ENCODE results near the gene GADD45G. TPM values are rescaled to one million over a fixed set of nuclear protein-coding genes. Genes with fewer than 3 reads are reported as not detected.

The GADD45G gene
- total RNA-seq, 1 experiment from 2014 or later = 7.7 TPM

DNA sequence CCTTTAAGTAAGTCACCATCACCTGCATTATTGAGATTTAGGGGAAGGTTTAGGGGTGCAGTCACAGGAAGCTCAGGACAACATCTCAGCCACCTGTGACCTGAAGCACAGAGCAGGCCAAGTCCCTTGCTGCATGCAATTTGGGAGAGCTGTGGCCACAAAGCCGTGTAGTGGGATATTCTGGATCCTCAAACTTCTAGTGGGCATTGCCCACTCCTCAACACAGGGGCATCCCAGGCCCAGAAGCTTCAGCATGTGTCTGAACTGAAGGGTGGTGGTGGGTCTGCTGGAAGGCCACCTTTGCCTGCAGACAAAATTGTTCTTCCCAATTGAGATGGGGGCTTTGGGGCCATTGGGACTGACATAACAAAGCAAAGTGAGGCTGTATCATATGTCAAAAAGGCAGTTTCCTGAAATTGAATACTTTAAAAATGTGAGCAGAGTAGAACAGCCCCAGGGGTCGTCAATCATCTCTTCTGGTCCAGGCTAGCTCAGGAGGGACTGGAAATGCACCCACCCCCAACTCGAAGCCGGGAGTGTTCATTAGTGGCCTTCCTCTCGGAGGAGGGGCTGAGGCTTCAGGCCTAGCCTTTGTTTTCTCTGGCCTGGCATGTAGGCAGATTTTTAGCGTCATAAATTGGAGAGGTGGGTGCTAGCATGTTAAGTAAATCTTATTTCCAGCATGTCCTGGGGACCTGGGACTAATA, 2.8 kb upstream of the GADD45G start:
- Histone ChIP-seq H3K9me3 (ENCODE audit: control insufficient read depth, low read depth, low read length) (no peaks in the 10 kb centered on the region), H3K79me2 (ENCODE audit: insufficient read depth, low read length) (peaks cover 2% of the 10 kb centered on the region; the same call in 1 of the 2 replicates), H3T11ph (ENCODE audit: low read length) (no peak overlapping the region), H3K27ac (ENCODE audit: insufficient read length, low read depth, low read length) (no peak overlapping the region), H2BK120ac (ENCODE audit: low read depth, low read length, poor library complexity, severe bottlenecking) (no peak overlapping the region), H2BK20ac (ENCODE audit: low read depth, low read length, poor library complexity, severe bottlenecking) (no peak overlapping the region), H4K20me1 (ENCODE audit: control insufficient read depth, insufficient read depth, insufficient read length) (no peaks in the 10 kb centered on the region), H3K56ac (ENCODE audit: insufficient read length, low read depth, low read length) (no peak overlapping the region), H2BK15ac (ENCODE audit: low read depth, low read length) (no peak overlapping the region), H4K8ac (replicated peaks; ENCODE audit: insufficient read length, low read depth, low read length) (no peak overlapping the region), H2BK5ac (ENCODE audit: insufficient read length, low read length) (no peak overlapping the region), H3K4me1 (ENCODE audit: insufficient read depth, low read length) (no peaks in the 10 kb centered on the region), H3K79me1 (ENCODE audit: insufficient read depth, low read depth, low read length, poor library complexity, severe bottlenecking) (no peaks in the 10 kb centered on the region), H3K9ac (ENCODE audit: extremely low read depth, insufficient read length, low read length) (no peak overlapping the region), H3K23ac (ENCODE audit: insufficient read length, low read depth, low read length) (no peak overlapping the region), H4K91ac (ENCODE audit: insufficient read length, low read depth, low read length) (no peak overlapping the region), H3K4me2 (ENCODE audit: insufficient read depth, insufficient read length, low read length) (no peak overlapping the region), H3K18ac (ENCODE audit: insufficient read length, low read depth, low read length) (no peak overlapping the region), H2AFZ (ENCODE audit: low read length) (no peak overlapping the region), H2BK12ac (ENCODE audit: insufficient read length, low read depth, low read length) (no peak overlapping the region), H3K23me2 (ENCODE audit: insufficient read length, low read depth, low read length, poor library complexity, severe bottlenecking) (peaks cover 24% of the 10 kb centered on the region), H3K27me3 (ENCODE audit: insufficient read depth, low read length) (no peaks in the 10 kb centered on the region), H3K14ac (ENCODE audit: insufficient read depth, low read length) (no peak overlapping the region), H4K5ac (ENCODE audit: insufficient read length, low read depth, low read length) (no peak overlapping the region), H2AK5ac (ENCODE audit: insufficient read length, low read length) (no peak overlapping the region), H3K4ac (ENCODE audit: low read depth, low read length) (no peak overlapping the region)
- Mint-ChIP-seq H3K4me3 (no peak overlapping the region), H3K9me3 (peaks cover 0 to 4% of the 10 kb centered on the region in 2 experiments; a peak in 1 of 5 replicates), H3K27ac (no peak overlapping the region), H3K4me1 (peaks cover 20 to 25% of the 10 kb centered on the region in 2 experiments), H3K36me3 (ENCODE audit: insufficient read depth in 1 of 3, low read depth in 3 of 3) (peaks cover 4 to 20% (median 6%) of the 10 kb centered on the region in 3 experiments; a peak in 6 of 7 replicates), H3K27me3 (ENCODE audit: low read depth) (peaks cover 39% of the 10 kb centered on the region)
- peak; percentile 15 for DNase-seq
- TF ChIP-seq, protein P1, sequence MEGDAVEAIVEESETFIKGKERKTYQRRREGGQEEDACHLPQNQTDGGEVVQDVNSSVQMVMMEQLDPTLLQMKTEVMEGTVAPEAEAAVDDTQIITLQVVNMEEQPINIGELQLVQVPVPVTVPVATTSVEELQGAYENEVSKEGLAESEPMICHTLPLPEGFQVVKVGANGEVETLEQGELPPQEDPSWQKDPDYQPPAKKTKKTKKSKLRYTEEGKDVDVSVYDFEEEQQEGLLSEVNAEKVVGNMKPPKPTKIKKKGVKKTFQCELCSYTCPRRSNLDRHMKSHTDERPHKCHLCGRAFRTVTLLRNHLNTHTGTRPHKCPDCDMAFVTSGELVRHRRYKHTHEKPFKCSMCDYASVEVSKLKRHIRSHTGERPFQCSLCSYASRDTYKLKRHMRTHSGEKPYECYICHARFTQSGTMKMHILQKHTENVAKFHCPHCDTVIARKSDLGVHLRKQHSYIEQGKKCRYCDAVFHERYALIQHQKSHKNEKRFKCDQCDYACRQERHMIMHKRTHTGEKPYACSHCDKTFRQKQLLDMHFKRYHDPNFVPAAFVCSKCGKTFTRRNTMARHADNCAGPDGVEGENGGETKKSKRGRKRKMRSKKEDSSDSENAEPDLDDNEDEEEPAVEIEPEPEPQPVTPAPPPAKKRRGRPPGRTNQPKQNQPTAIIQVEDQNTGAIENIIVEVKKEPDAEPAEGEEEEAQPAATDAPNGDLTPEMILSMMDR (conservative IDR thresholded peaks at IDR 0.05) = no peak
- WGBS (ENCODE audit: extremely low coverage, insufficient read length, low lambda C conversion rate) = no CpG with 5 or more reads among the region's 6 CpGs
